Sigmoid colon (tissue), 4 donors: ENCODE results near the gene MANSC4.

ENCODE experiments used
- CTCF ChIP-seq, 4 experiments: fragments of 450-650 bp in 3 of 4; fragments of 200-600 bp in 1 of 4; IDR thresholded peaks; one replicate each; pipeline ENCODE4 v1.5.1; 2016 to 2019; ENCODE audit warnings: antibody characterized with exemption in 4 of 4, mild to moderate bottlenecking in 3 of 4, moderate library complexity in 2 of 4
- EP300 ChIP-seq, 4 donors: sonication (generic); formaldehyde crosslinking; IDR thresholded peaks; one replicate each; pipeline ENCODE4 v1.6.1; 2017; ENCODE audit warnings: antibody characterized with exemption in 4 of 4
- POLR2A ChIP-seq, 2 donors: fragments of 450-650 bp; IDR thresholded peaks; one replicate each; pipeline ENCODE4 v1.6.1; 2016; ENCODE audit warnings: antibody characterized with exemption in 2 of 2, mild to moderate bottlenecking in 2 of 2, moderate library complexity in 2 of 2
- POLR2AphosphoS5 ChIP-seq, 4 donors: sonication (generic); formaldehyde crosslinking; IDR thresholded peaks; one replicate each; pipeline ENCODE4 v1.6.1; 2017; ENCODE audit warnings: antibody characterized with exemption in 4 of 4

- no peak for TF ChIP-seq POLR2A (IDR thresholded peaks at IDR 0.05)
- TF ChIP-seq CTCF (IDR thresholded peaks at IDR 0.05) = no peak
- no peak for TF ChIP-seq EP300 (IDR thresholded peaks at IDR 0.05)
- TF ChIP-seq POLR2AphosphoS5 (IDR thresholded peaks at IDR 0.05) = no peak
Observed at GRCh38 chr12:27790179-27790578, 10.1 kb upstream of the MANSC4 start.
